ENCODE results near the gene PAK2. TPM values are rescaled to one million over a fixed set of nuclear protein-coding genes. Genes with fewer than 3 reads are reported as not detected.

PAK2 gene
- 82.5 and 86.5 TPM in 2 replicates for total RNA-seq

DNA sequence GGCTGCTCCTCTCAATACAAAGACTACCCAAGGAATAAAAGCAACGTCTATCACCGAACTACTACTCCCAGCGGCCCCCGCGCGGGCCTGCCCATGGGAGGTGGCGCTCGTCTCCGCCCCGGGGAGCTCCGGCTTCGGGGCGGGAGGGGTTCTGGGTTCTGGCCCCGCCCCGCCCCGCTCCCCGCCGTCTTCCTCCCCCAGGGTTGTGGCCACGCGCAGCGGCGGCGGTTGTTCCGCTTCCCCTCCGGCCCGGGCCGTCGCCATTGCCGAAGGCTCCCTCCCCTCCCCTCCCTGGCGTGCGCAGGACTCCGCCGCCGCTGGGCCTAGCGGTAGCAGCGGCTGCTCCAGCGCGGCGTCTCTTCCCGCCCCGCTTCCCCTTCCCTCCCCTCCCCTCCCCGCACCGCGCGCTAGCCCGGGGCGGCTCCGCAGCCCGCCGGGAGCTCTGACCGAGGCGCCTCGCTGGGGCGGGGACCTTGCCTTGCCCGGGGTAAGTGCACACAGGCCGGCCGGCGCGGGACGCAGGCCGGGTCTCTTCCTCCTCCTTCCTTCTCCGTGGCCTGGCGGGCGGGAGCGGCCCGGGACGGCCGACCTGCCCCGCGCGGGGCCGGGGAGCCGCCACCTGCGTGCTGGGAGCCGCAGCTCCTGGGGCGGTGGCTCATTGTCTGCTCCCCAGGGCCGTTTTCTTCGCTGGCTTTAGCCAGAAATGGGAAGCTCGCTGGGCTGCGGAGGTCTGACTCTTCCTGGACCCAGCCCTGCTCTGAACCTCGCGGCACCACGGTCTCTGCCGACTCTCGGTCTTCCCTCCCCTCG lies at the start of gene PAK2:
PAK2 (plus strand) TSS at position 187 of the 810 bp plus-strand sequence. CDS start 42,790 bp downstream, outside the sequence.
- DNase-seq (ENCODE audit: low spot score): peak; percentile 88
- Mint-ChIP-seq H3K9me3 (peaks cover 4% of the 10 kb centered on the region), H3K36me3 (ENCODE audit: low read depth) (peaks cover 25% of the 10 kb centered on the region), H3K4me3 (peak within 1 kb of the TSS; percentile 100), H3K4me1 (ENCODE audit: low read depth) (peaks cover 27% of the 10 kb centered on the region), H3K27ac (peak within 1 kb of the TSS; percentile 100), H3K27me3 (ENCODE audit: insufficient read depth) (no peaks in the 10 kb centered on the region)
- intact Hi-C loops (cut with micrococcal nuclease): loop anchor here (1.0 to 5.0 kb wide), 12 partner anchors 13 to 559 kb away; partner anchors contain the start of genes CEP19, DLG1, DYNLT2B and FBXO45

DNA sequence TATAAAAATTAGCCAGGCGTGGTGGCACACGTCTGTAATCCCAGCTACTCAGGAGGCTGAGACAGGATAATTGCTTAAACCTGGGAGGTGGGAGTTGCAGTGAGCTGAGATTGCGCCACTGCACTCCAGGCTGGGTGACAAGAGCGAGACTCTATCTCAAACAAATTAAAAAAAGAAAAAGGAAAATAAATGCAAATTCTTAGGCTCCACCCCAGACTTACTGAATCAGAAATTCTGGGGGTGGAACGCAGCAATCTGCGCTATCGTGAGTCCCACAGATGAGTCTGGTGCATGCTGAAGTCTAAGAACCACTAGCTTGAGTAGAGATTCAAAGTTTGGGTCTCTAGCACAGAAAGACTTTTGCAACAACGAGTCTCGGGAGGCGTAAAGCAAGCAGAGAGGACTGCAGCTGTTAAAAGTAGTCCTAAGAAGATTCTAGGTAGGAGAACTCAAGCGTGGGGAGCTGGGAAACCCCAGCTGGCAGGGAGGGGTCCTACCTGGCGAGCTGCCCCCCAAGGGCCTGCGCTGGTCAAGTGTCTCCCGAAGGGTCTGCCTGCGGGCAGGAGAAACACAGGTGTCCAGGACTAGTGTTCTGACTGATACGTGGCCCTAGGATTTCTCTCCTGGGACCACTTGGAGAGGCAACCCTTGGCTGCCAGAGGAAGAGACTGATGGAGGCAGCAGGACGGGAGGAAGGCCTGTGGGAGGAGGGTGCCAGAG lies 49.6 kb upstream of the PAK2 start:
- intact Hi-C loops (cut with micrococcal nuclease): no loop called here
- Mint-ChIP-seq H3K36me3 (ENCODE audit: low read depth) (peaks cover 1% of the 10 kb centered on the region), H3K4me1 (ENCODE audit: low read depth) (peaks cover 17% of the 10 kb centered on the region), H3K27ac (no peak overlapping the region), H3K27me3 (ENCODE audit: insufficient read depth) (no peaks in the 10 kb centered on the region), H3K4me3 (no peak overlapping the region), H3K9me3 (no peaks in the 10 kb centered on the region)
- DNase-seq (ENCODE audit: low spot score): no peak

DNA sequence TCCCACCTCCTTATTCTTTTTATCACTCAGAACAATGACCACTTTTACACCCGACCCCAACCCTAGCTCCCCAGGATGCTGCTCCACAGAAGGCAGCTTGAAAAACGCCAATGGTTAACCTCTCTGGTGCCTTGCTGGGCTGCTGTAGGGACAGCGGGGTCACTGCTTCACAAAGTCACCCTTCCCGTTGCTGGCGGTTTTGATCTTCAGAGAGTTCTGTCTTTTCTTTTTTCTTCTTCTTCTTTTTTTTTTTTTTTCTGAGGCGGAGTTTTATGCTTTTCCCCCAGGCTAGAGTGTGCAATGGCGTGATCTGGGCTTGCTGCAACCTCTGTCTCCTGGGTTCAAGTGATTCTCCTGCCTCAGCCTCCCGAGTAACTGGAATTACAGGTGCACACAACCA lies 48.3 kb upstream of the PAK2 start:
- Mint-ChIP-seq H3K4me1 (ENCODE audit: low read depth) (peaks cover 12% of the 10 kb centered on the region), H3K27ac (no peak overlapping the region), H3K9me3 (no peaks in the 10 kb centered on the region), H3K36me3 (ENCODE audit: low read depth) (no peaks in the 10 kb centered on the region), H3K4me3 (no peak overlapping the region), H3K27me3 (ENCODE audit: insufficient read depth) (peaks cover 3% of the 10 kb centered on the region)
- no peak for DNase-seq (ENCODE audit: low spot score)
- intact Hi-C loops (cut with micrococcal nuclease): no loop called here

DNA sequence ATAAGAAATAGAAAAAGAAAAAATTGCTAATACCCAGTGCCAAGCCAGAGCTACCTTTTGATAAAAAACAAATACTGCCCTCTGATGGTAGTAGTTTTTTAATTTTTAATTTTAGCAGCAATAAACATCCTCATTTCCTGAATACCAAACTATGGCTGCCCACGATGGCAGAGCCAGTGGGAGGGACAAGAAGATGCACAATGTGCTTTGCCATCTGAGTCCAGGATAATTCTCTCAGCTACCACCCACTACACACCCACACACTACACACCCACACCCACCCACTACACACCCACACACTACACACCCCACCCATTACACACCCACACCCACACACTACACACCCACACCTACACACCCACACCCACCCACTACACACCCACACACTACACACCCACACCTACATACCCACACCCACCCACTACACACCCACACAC lies 45.4 kb upstream of the PAK2 start:
- no peaks in the 10 kb centered on the region for H3K9me3 Mint-ChIP-seq
- no peaks in the 10 kb centered on the region for H3K36me3 Mint-ChIP-seq (ENCODE audit: low read depth)
- peaks cover 3% of the 10 kb centered on the region for H3K27me3 Mint-ChIP-seq (ENCODE audit: insufficient read depth)
- H3K4me1 Mint-ChIP-seq (ENCODE audit: low read depth): no peaks in the 10 kb centered on the region
- H3K27ac Mint-ChIP-seq: peak overlapping the region; percentile 88
- H3K4me3 Mint-ChIP-seq: peak overlapping the region; percentile 19
- intact Hi-C loops (cut with micrococcal nuclease): loop anchor here (1.0 kb wide), 2 partner anchors 9 to 85 kb away; no protein-coding TSS in a partner anchor
- no peak for DNase-seq (ENCODE audit: low spot score)

DNA sequence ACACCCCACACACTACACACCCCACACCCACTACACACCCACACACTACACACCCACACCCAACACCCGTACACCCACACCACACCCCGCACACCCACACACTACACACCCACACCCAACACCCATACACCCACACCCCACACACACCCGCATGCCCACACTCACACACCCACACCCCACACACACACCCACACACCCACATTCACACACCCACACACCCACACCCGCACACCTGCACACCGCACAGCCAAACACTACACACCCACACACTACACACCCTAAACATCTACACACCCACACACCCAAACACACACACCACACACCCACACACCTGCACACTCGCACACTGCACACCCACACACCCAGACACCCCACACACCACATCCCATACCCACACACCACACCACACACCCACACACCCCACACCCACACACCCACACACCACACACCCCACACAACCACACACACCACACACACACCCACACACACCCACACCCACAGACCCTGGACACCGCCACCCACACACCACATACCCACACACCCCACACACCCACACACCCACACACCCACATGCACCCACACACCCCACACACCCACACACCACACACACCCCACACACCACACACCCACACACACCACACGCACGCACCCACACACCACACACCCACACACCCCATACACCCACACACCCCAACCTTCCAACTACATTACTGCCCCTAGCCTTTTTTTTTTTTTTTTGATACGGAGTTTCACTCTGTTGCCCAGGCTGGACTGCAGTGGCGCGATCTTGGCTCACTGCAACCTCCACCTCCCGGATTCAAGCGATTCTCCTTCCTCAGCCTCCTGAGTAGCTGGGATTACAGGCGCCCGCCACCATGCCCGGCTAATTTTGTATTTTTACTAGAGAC lies 44.5 kb upstream of the PAK2 start:
- no peak for DNase-seq (ENCODE audit: low spot score)
- Mint-ChIP-seq H3K4me1 (ENCODE audit: low read depth) (no peaks in the 10 kb centered on the region), H3K4me3 (peak overlapping the region; percentile 33), H3K27me3 (ENCODE audit: insufficient read depth) (peaks cover 3% of the 10 kb centered on the region), H3K9me3 (no peaks in the 10 kb centered on the region), H3K27ac (peak overlapping the region; percentile 93), H3K36me3 (ENCODE audit: low read depth) (no peaks in the 10 kb centered on the region)
- intact Hi-C loops (cut with micrococcal nuclease): loop anchor here (1.0 kb wide), 2 partner anchors 10 to 86 kb away; no protein-coding TSS in a partner anchor

DNA sequence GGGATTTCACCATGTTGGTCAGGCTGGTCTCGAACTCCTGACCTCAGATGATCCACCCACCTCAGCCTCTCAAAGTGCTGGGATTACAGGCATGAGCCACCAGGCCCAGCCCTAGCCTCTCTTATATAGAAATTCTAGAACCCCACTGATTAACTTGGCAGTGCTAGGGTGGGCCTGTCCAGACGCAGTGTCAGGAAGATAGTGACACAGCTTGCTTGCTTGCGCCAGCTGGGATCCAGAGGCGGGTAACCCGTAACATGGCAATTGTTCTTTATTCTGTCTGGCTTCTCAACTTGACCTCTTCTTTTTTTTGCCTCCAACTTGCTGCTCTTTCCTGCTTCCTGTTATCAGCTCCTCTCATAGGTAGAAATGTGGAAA lies 43.8 kb upstream of the PAK2 start:
- intact Hi-C loops (cut with micrococcal nuclease): loop anchor here (1.0 kb wide), 1 partner anchor 15 kb away; no protein-coding TSS in a partner anchor
- no peaks in the 10 kb centered on the region for H3K9me3 Mint-ChIP-seq
- H3K4me3 Mint-ChIP-seq: peak overlapping the region; percentile 33
- peak overlapping the region; percentile 93 for H3K27ac Mint-ChIP-seq
- no peaks in the 10 kb centered on the region for H3K36me3 Mint-ChIP-seq (ENCODE audit: low read depth)
- H3K4me1 Mint-ChIP-seq (ENCODE audit: low read depth): no peaks in the 10 kb centered on the region
- peaks cover 3% of the 10 kb centered on the region for H3K27me3 Mint-ChIP-seq (ENCODE audit: insufficient read depth)
- no peak for DNase-seq (ENCODE audit: low spot score)

DNA sequence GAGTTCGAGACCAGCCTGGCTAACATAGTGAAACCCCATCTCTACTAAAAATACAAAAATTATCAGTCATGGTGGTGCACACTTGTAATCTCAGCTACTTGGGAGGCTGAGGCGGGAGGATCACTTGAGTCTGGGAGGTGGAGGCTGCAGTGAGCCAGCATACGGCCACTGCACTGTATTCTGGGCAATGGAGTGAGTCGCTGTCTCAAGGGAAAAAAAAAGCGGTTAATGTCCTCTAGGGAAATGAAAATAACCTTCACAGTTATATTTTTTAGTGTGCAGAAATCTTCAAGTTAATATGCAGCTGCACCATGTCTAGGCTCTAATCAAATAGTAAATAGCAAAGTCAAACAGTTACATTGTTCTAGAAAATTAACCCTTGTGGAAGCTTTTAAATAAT lies 42.4 kb upstream of the PAK2 start:
- no peak for DNase-seq (ENCODE audit: low spot score)
- Mint-ChIP-seq H3K4me1 (ENCODE audit: low read depth) (no peaks in the 10 kb centered on the region), H3K4me3 (no peak overlapping the region), H3K9me3 (no peaks in the 10 kb centered on the region), H3K36me3 (ENCODE audit: low read depth) (no peaks in the 10 kb centered on the region), H3K27ac (no peak overlapping the region), H3K27me3 (ENCODE audit: insufficient read depth) (peaks cover 3% of the 10 kb centered on the region)
- intact Hi-C loops (cut with micrococcal nuclease): no loop called here

DNA sequence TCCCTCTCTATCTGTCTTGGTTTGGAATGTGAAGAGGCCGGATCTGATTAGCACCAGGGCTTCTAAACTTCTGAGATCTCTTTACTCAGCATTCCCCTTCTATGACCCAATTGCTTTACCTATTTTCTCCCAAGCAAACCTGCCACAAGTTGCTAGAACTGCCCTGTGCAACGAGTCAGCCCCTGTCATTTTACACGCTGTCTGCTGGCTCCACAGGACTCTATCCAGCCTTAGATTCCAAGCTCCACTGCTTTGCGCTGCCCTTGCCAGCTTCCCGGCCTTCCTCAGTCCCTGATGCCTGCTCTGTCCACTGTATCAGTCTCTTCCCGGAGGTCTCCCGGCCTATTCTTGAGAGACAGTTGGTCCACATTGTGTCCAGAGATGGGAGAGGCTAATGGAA lies 39.9 kb upstream of the PAK2 start:
- intact Hi-C loops (cut with micrococcal nuclease): no loop called here
- Mint-ChIP-seq H3K4me1 (ENCODE audit: low read depth) (no peaks in the 10 kb centered on the region), H3K4me3 (no peak overlapping the region), H3K36me3 (ENCODE audit: low read depth) (peaks cover 2% of the 10 kb centered on the region), H3K27me3 (ENCODE audit: insufficient read depth) (peaks cover 3% of the 10 kb centered on the region), H3K27ac (no peak overlapping the region), H3K9me3 (no peaks in the 10 kb centered on the region)
- DNase-seq (ENCODE audit: low spot score): no peak

DNA sequence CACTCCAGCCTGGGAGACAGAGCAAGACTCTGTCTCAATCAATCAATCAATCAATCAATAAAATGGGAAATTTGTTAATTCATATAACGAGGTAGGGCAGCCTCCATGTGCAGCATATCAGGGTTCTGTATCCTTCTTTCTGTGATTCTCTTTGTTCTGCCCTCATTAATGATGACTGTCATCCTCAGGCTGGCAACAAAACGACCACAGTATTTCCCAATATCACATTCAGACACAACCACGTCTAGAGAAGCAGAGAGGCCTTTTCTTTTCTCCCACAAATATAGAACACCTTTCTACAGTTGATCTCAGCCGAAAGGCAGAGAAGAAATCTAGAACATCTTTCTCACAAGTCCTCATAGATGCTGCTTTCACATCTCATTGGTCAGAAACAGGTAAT lies 38.9 kb upstream of the PAK2 start:
- no peak for DNase-seq (ENCODE audit: low spot score)
- Mint-ChIP-seq H3K27ac (no peak overlapping the region), H3K9me3 (no peaks in the 10 kb centered on the region), H3K4me3 (no peak overlapping the region), H3K27me3 (ENCODE audit: insufficient read depth) (no peaks in the 10 kb centered on the region), H3K36me3 (ENCODE audit: low read depth) (peaks cover 2% of the 10 kb centered on the region), H3K4me1 (ENCODE audit: low read depth) (no peaks in the 10 kb centered on the region)
- intact Hi-C loops (cut with micrococcal nuclease): no loop called here

DNA sequence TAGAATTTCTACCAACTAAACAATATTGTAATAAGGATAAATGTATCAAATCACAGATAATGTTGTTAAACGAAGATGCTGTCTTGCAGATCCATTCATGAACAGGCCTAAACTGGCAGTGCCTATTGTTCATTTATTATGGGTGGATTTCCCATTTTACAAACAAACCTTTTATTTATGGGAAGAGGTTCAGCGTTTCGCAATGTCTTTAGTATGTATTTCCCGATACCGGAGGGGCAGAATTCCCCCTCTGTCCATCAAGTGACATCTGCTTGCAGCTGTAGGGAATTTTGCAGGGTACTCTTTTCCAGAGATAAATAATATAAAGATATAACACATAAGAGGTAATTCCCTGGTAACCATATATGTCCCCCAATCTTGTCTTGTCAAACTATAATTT lies 33.3 kb upstream of the PAK2 start:
- intact Hi-C loops (cut with micrococcal nuclease): no loop called here
- H3K27ac Mint-ChIP-seq: no peak overlapping the region
- no peak for DNase-seq (ENCODE audit: low spot score)
- H3K27me3 Mint-ChIP-seq (ENCODE audit: insufficient read depth): no peaks in the 10 kb centered on the region
- H3K36me3 Mint-ChIP-seq (ENCODE audit: low read depth): peaks cover 4% of the 10 kb centered on the region
- no peaks in the 10 kb centered on the region for H3K9me3 Mint-ChIP-seq
- peaks cover 19% of the 10 kb centered on the region for H3K4me1 Mint-ChIP-seq (ENCODE audit: low read depth)
- H3K4me3 Mint-ChIP-seq: no peak overlapping the region

DNA sequence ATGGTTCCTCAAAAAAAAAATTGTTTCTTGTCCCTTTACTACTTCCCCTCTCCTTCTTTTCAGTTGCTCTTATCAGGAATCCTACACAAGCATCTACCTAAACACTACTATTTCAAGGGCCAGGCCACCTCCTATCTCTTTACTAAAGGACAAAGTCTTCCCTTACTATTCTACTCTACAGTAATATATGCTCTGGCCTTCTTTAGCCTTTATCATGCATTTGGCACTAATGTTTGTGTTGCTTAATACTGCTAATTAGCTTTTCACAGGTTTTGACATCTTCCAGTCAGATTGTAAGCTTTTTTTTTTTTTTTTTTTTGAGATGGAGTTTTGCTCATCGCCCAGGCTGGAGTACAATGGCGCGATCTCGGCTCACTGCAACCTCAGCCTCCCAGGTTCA lies 32.9 kb upstream of the PAK2 start:
- H3K36me3 Mint-ChIP-seq (ENCODE audit: low read depth): peaks cover 4% of the 10 kb centered on the region

DNA sequence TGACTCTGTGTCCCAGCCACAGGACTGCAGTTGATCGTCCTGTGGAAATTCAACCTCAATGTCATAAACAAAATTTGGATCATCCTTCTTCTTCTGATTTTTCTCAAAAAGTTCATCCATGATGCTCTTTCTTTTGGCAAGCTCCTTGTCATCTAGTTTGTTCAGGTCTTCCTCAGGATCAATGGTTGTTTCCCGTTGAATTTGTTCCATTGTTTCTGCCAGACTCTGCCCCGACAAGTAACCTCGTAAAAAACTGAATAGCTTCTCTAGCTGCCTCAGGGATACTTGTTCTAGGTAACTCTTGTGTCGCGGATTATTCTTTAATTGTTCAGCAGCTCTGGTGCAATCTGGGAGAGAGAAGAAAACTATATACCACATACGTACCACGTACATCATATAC lies 32.1 kb upstream of the PAK2 start:
- Mint-ChIP-seq H3K27me3 (ENCODE audit: insufficient read depth) (no peaks in the 10 kb centered on the region), H3K36me3 (ENCODE audit: low read depth) (peaks cover 3% of the 10 kb centered on the region)
- intact Hi-C loops (cut with micrococcal nuclease): no loop called here

More for the DNA sequence above, 32.9 kb upstream of the PAK2 start:
- H3K9me3 Mint-ChIP-seq: no peaks in the 10 kb centered on the region
- no peak overlapping the region for H3K27ac Mint-ChIP-seq
- intact Hi-C loops (cut with micrococcal nuclease): no loop called here
- no peak for DNase-seq (ENCODE audit: low spot score)
- peaks cover 23% of the 10 kb centered on the region for H3K4me1 Mint-ChIP-seq (ENCODE audit: low read depth)
- H3K27me3 Mint-ChIP-seq (ENCODE audit: insufficient read depth): no peaks in the 10 kb centered on the region
- H3K4me3 Mint-ChIP-seq: no peak overlapping the region

More for the DNA sequence above, 32.1 kb upstream of the PAK2 start:
- Mint-ChIP-seq H3K4me1 (ENCODE audit: low read depth) (peaks cover 25% of the 10 kb centered on the region), H3K4me3 (no peak overlapping the region), H3K9me3 (no peaks in the 10 kb centered on the region), H3K27ac (no peak overlapping the region)
- no peak for DNase-seq (ENCODE audit: low spot score)

Measured in activated T-helper 1 cell treated with anti-CD3 and anti-CD28 coated beads, Interleukin-12 subunit alpha, Interleukin-12 subunit beta, Interleukin-2, Interleukin-4 antibody, amounts not matched to agents 30 ng/mL and 10 ng/mL and 1 ng/mL, durations not matched to agents 14 hours and 24 hours and 36 hours (primary cell).